SK-N-SH (cell line): ENCODE measurements around the gene PCDHGA4.

Experiments used
- MEF2A ChIP-seq: IDR thresholded peaks from 2 replicates; pipeline ENCODE4 v1.4.0; 2012; ENCODE audit warnings: low read depth, borderline replicate concordance
- POLR2AphosphoS5 ChIP-seq: IDR thresholded peaks from 2 replicates; pipeline ENCODE4 v1.6.1; 2012; ENCODE audit warnings: low read depth, low read length
- RCOR1 ChIP-seq: fragments of 150-350 bp; IDR thresholded peaks from 2 replicates; pipeline ENCODE4 v1.6.1; 2017; ENCODE audit warnings: antibody characterized with exemption, low read length
- TAF1 ChIP-seq: IDR thresholded peaks from 2 replicates; pipeline ENCODE4 v1.6.1; 2012; ENCODE audit warnings: low read depth, mild to moderate bottlenecking, low read length, moderate library complexity, borderline replicate concordance
- TCF12 ChIP-seq: IDR thresholded peaks from 2 replicates; pipeline ENCODE4 v1.4.0; 2012
- YY1 ChIP-seq: IDR thresholded peaks from 2 replicates; pipeline ENCODE4 v1.4.0; 2012; ENCODE audit warnings: low read depth, mild to moderate bottlenecking
- TF ChIP-seq, protein P1 (sequence below): fragments of 150-350 bp; IDR thresholded peaks from 2 replicates; pipeline ENCODE4 v1.6.1; 2016; ENCODE audit warnings: mild to moderate bottlenecking, low read depth, low read length
- TF ChIP-seq, protein P2 (sequence below): fragments of 200-600 bp; sonication (generic); IDR thresholded peaks from 2 replicates; pipeline ENCODE4 v1.6.1; 2017; ENCODE audit warnings: antibody characterized with exemption, mild to moderate bottlenecking, moderate library complexity
- TF ChIP-seq, protein P3 (sequence below): IDR thresholded peaks from 2 replicates; pipeline ENCODE4; 2012
- TF ChIP-seq, protein P4 (sequence below): IDR thresholded peaks from 2 replicates; pipeline ENCODE4 v1.4.0; 2012; ENCODE audit warnings: low read depth, borderline replicate concordance

DNA sequence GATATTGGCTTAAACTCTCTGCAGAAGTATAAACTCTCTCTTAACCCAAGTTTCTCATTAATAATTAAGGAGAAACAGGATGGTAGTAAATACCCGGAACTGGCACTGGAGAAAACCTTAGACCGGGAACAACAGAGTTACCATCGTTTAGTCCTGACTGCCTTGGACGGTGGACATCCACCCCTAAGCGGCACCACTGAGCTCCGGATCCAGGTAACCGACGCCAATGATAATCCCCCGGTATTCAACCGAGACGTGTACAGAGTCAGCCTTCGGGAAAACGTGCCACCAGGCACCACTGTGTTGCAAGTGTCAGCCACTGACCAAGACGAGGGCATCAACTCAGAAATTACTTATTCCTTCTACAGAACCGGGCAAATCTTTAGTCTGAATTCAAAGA lies 43.8 kb downstream of the PCDHGA4 start:
- TF ChIP-seq, protein P1, sequence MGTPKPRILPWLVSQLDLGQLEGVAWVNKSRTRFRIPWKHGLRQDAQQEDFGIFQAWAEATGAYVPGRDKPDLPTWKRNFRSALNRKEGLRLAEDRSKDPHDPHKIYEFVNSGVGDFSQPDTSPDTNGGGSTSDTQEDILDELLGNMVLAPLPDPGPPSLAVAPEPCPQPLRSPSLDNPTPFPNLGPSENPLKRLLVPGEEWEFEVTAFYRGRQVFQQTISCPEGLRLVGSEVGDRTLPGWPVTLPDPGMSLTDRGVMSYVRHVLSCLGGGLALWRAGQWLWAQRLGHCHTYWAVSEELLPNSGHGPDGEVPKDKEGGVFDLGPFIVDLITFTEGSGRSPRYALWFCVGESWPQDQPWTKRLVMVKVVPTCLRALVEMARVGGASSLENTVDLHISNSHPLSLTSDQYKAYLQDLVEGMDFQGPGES = no peak
- TF ChIP-seq, protein P2, sequence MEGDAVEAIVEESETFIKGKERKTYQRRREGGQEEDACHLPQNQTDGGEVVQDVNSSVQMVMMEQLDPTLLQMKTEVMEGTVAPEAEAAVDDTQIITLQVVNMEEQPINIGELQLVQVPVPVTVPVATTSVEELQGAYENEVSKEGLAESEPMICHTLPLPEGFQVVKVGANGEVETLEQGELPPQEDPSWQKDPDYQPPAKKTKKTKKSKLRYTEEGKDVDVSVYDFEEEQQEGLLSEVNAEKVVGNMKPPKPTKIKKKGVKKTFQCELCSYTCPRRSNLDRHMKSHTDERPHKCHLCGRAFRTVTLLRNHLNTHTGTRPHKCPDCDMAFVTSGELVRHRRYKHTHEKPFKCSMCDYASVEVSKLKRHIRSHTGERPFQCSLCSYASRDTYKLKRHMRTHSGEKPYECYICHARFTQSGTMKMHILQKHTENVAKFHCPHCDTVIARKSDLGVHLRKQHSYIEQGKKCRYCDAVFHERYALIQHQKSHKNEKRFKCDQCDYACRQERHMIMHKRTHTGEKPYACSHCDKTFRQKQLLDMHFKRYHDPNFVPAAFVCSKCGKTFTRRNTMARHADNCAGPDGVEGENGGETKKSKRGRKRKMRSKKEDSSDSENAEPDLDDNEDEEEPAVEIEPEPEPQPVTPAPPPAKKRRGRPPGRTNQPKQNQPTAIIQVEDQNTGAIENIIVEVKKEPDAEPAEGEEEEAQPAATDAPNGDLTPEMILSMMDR = no peak
- TF ChIP-seq RCOR1 = no peak
- TF ChIP-seq, protein P3, sequence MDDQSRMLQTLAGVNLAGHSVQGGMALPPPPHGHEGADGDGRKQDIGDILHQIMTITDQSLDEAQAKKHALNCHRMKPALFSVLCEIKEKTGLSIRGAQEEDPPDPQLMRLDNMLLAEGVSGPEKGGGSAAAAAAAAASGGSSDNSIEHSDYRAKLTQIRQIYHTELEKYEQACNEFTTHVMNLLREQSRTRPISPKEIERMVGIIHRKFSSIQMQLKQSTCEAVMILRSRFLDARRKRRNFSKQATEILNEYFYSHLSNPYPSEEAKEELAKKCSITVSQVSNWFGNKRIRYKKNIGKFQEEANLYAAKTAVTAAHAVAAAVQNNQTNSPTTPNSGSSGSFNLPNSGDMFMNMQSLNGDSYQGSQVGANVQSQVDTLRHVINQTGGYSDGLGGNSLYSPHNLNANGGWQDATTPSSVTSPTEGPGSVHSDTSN = no peak
- TF ChIP-seq YY1 = no peak
- TF ChIP-seq, protein P4, sequence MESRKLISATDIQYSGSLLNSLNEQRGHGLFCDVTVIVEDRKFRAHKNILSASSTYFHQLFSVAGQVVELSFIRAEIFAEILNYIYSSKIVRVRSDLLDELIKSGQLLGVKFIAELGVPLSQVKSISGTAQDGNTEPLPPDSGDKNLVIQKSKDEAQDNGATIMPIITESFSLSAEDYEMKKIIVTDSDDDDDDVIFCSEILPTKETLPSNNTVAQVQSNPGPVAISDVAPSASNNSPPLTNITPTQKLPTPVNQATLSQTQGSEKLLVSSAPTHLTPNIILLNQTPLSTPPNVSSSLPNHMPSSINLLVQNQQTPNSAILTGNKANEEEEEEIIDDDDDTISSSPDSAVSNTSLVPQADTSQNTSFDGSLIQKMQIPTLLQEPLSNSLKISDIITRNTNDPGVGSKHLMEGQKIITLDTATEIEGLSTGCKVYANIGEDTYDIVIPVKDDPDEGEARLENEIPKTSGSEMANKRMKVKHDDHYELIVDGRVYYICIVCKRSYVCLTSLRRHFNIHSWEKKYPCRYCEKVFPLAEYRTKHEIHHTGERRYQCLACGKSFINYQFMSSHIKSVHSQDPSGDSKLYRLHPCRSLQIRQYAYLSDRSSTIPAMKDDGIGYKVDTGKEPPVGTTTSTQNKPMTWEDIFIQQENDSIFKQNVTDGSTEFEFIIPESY = no peak
- TF ChIP-seq MEF2A = no peak
- no peak for TF ChIP-seq TAF1
- no peak for TF ChIP-seq POLR2AphosphoS5
- no peak for TF ChIP-seq TCF12
